Activated CD4-positive, alpha-beta memory T cell treated with anti-CD3 and anti-CD28 coated beads for 36 hours (primary cell): ENCODE measurements around the gene GALNT1. TPM values are rescaled to one million over a fixed set of nuclear protein-coding genes. Genes with fewer than 3 reads are reported as not detected.

Experiments
- CTCF ChIA-PET: fragments of 350-600 bp; sonication (Branson Sonifier 250); formaldehyde crosslinking; loops from one replicate; lab custom pipeline; 2021; ENCODE audit warnings: antibody characterized with exemption, inconsistent platforms; lab: Charles Lee
- POLR2A ChIA-PET: fragments of 350-600 bp; sonication (Branson Sonifier 250); formaldehyde crosslinking; loops from one replicate; lab custom pipeline; 2021; ENCODE audit warnings: antibody characterized with exemption; lab: Charles Lee
- DNase-seq: peaks from one replicate; pipeline ENCODE4 v3.0.0-alpha.2; 2020
- H3K27ac Mint-ChIP-seq: one replicate; pipeline ENCODE4 v1.8.0; 2021; ENCODE audit warnings: mixed read lengths
- H3K27me3 Mint-ChIP-seq: one replicate; pipeline ENCODE4 v1.8.0; 2021; ENCODE audit warnings: mixed read lengths
- H3K36me3 Mint-ChIP-seq: one replicate; pipeline ENCODE4 v1.8.0; 2021; ENCODE audit warnings: mixed read lengths
- H3K4me1 Mint-ChIP-seq: one replicate; pipeline ENCODE4 v1.8.0; 2021; ENCODE audit warnings: low read depth, mixed read lengths
- H3K4me3 Mint-ChIP-seq: one replicate; pipeline ENCODE4 v1.8.0; 2021; ENCODE audit warnings: mild to moderate bottlenecking, mixed read lengths
- H3K9me3 Mint-ChIP-seq: one replicate; pipeline ENCODE4 v1.8.0; 2021; ENCODE audit warnings: mixed read lengths
- intact Hi-C: fragments of 100-400 bp; cut with micrococcal nuclease; formaldehyde crosslinking; loops from one replicate; pipeline ENCODE4 v1.15.1; 2023
- total RNA-seq, 2 experiments: library from RNA; stranded (reverse); gene quantifications; one replicate each; pipeline ENCODE4 v1.2.3, GENCODE V29; 2021

The GALNT1 gene
- total RNA-seq, 2 experiments from 2014 or later, result 37.2 to 38.2 TPM

GRCh38 chr18:35619464-35619863, 37.9 kb downstream of the GALNT1 start:
- CTCF ChIA-PET, result interaction anchor here (0.5 kb wide), 1 partner anchor 139 kb away, joined by 3 read pairs; no protein-coding TSS in a partner anchor
- H3K4me1 Mint-ChIP-seq, result peaks cover 23% of the 10 kb centered on the region
- no peaks in the 10 kb centered on the region for H3K27me3 Mint-ChIP-seq
- no peak for DNase-seq
- H3K27ac Mint-ChIP-seq, result no peak overlapping the region
- intact Hi-C loops, result loop anchor here (10.0 kb wide), 1 partner anchor 575 kb away; the partner anchor contains the start of gene MAPRE2
- H3K9me3 Mint-ChIP-seq, result no peaks in the 10 kb centered on the region
- no peak overlapping the region for H3K4me3 Mint-ChIP-seq
- no peaks in the 10 kb centered on the region for H3K36me3 Mint-ChIP-seq
- POLR2A ChIA-PET, result no interaction called here

- Mint-ChIP-seq H3K4me1 (peaks cover 23% of the 10 kb centered on the region), H3K4me3 (no peak overlapping the region), H3K27ac (no peak overlapping the region), H3K27me3 (no peaks in the 10 kb centered on the region), H3K36me3 (no peaks in the 10 kb centered on the region), H3K9me3 (no peaks in the 10 kb centered on the region)
- intact Hi-C loops, result loop anchor here (10.0 kb wide), 1 partner anchor 575 kb away; the partner anchor contains the start of gene MAPRE2
- ChIA-PET CTCF (no interaction called here), POLR2A (no interaction called here)
- DNase-seq, result no peak
These were observed 38.4 kb downstream of the GALNT1 start for GRCh38 chr18:35619941-35620340.

- CTCF ChIA-PET, result no interaction called here
- Mint-ChIP-seq H3K4me3 (no peak overlapping the region), H3K27ac (no peak overlapping the region), H3K4me1 (peaks cover 19% of the 10 kb centered on the region), H3K27me3 (no peaks in the 10 kb centered on the region), H3K9me3 (no peaks in the 10 kb centered on the region), H3K36me3 (no peaks in the 10 kb centered on the region)
- POLR2A ChIA-PET, result no interaction called here
- intact Hi-C loops, result no loop called here
- no peak for DNase-seq
These were observed 39.2 kb downstream of the GALNT1 start for GRCh38 chr18:35620765-35621164.

GRCh38 chr18:35623255-35623654, 41.7 kb downstream of the GALNT1 start:
- H3K4me3 Mint-ChIP-seq, result no peak overlapping the region
- no peak overlapping the region for H3K27ac Mint-ChIP-seq
- intact Hi-C loops, result no loop called here
- H3K27me3 Mint-ChIP-seq, result no peaks in the 10 kb centered on the region
- no peak for DNase-seq
- CTCF ChIA-PET, result no interaction called here
- H3K9me3 Mint-ChIP-seq, result peaks cover 2% of the 10 kb centered on the region
- H3K36me3 Mint-ChIP-seq, result peaks cover 7% of the 10 kb centered on the region
- POLR2A ChIA-PET, result no interaction called here
- peaks cover 19% of the 10 kb centered on the region for H3K4me1 Mint-ChIP-seq

- no peaks in the 10 kb centered on the region for H3K27me3 Mint-ChIP-seq
- H3K9me3 Mint-ChIP-seq, result peaks cover 2% of the 10 kb centered on the region
- DNase-seq, result no peak
- ChIA-PET CTCF (no interaction called here), POLR2A (no interaction called here)
- intact Hi-C loops, result no loop called here
- H3K36me3 Mint-ChIP-seq, result peaks cover 13% of the 10 kb centered on the region
- no peak overlapping the region for H3K4me3 Mint-ChIP-seq
- H3K27ac Mint-ChIP-seq, result peak overlapping the region; percentile 40
- peaks cover 19% of the 10 kb centered on the region for H3K4me1 Mint-ChIP-seq
These were observed 42.6 kb downstream of the GALNT1 start for GRCh38 chr18:35624146-35624545.

- CTCF ChIA-PET, result no interaction called here
- POLR2A ChIA-PET, result no interaction called here
- peaks cover 19% of the 10 kb centered on the region for H3K4me1 Mint-ChIP-seq
- intact Hi-C loops, result no loop called here
- H3K9me3 Mint-ChIP-seq, result peaks cover 2% of the 10 kb centered on the region
- no peak overlapping the region for H3K4me3 Mint-ChIP-seq
- no peak for DNase-seq
- no peak overlapping the region for H3K27ac Mint-ChIP-seq
- peaks cover 14% of the 10 kb centered on the region for H3K36me3 Mint-ChIP-seq
- no peaks in the 10 kb centered on the region for H3K27me3 Mint-ChIP-seq
These were observed 43.7 kb downstream of the GALNT1 start for GRCh38 chr18:35625232-35625631.

- DNase-seq, result no peak
- Mint-ChIP-seq H3K27ac (no peak overlapping the region), H3K4me1 (no peaks in the 10 kb centered on the region), H3K4me3 (no peak overlapping the region), H3K9me3 (peaks cover 5% of the 10 kb centered on the region), H3K36me3 (peaks cover 17% of the 10 kb centered on the region), H3K27me3 (no peaks in the 10 kb centered on the region)
- CTCF ChIA-PET, result no interaction called here
- POLR2A ChIA-PET, result no interaction called here
- intact Hi-C loops, result no loop called here
These were observed 52.2 kb downstream of the GALNT1 start for GRCh38 chr18:35633761-35634160.

- H3K27ac Mint-ChIP-seq, result no peak overlapping the region
- ChIA-PET CTCF (no interaction called here), POLR2A (no interaction called here)
- intact Hi-C loops, result no loop called here
- H3K27me3 Mint-ChIP-seq, result no peaks in the 10 kb centered on the region
- no peak for DNase-seq
- no peak overlapping the region for H3K4me3 Mint-ChIP-seq
- H3K4me1 Mint-ChIP-seq, result no peaks in the 10 kb centered on the region
- peaks cover 18% of the 10 kb centered on the region for H3K36me3 Mint-ChIP-seq
- H3K9me3 Mint-ChIP-seq, result peaks cover 5% of the 10 kb centered on the region
These were observed 52.8 kb downstream of the GALNT1 start for GRCh38 chr18:35634323-35634722.

- POLR2A ChIA-PET, result no interaction called here
- Mint-ChIP-seq H3K27ac (no peak overlapping the region), H3K36me3 (peaks cover 17% of the 10 kb centered on the region), H3K27me3 (no peaks in the 10 kb centered on the region), H3K9me3 (peaks cover 5% of the 10 kb centered on the region), H3K4me1 (no peaks in the 10 kb centered on the region), H3K4me3 (no peak overlapping the region)
- intact Hi-C loops, result no loop called here
- CTCF ChIA-PET, result no interaction called here
- no peak for DNase-seq
These were observed 53.6 kb downstream of the GALNT1 start for GRCh38 chr18:35635170-35635569.

- POLR2A ChIA-PET, result no interaction called here
- no peak for DNase-seq
- no peak overlapping the region for H3K4me3 Mint-ChIP-seq
- CTCF ChIA-PET, result no interaction called here
- no peak overlapping the region for H3K27ac Mint-ChIP-seq
- H3K27me3 Mint-ChIP-seq, result no peaks in the 10 kb centered on the region
- no peaks in the 10 kb centered on the region for H3K4me1 Mint-ChIP-seq
- H3K9me3 Mint-ChIP-seq, result peaks cover 7% of the 10 kb centered on the region
- intact Hi-C loops, result no loop called here
- H3K36me3 Mint-ChIP-seq, result peaks cover 16% of the 10 kb centered on the region
These were observed 55.7 kb downstream of the GALNT1 start for GRCh38 chr18:35637227-35637626.

- ChIA-PET CTCF (no interaction called here), POLR2A (no interaction called here)
- H3K4me1 Mint-ChIP-seq, result no peaks in the 10 kb centered on the region
- H3K27me3 Mint-ChIP-seq, result no peaks in the 10 kb centered on the region
- no peak overlapping the region for H3K27ac Mint-ChIP-seq
- peaks cover 18% of the 10 kb centered on the region for H3K36me3 Mint-ChIP-seq
- intact Hi-C loops, result no loop called here
- H3K9me3 Mint-ChIP-seq, result peaks cover 8% of the 10 kb centered on the region
- DNase-seq, result no peak
- no peak overlapping the region for H3K4me3 Mint-ChIP-seq
These were observed 57.8 kb downstream of the GALNT1 start for GRCh38 chr18:35639296-35639695.

GRCh38 chr18:35641467-35641866, 59.9 kb downstream of the GALNT1 start:
- Mint-ChIP-seq H3K36me3 (peaks cover 17% of the 10 kb centered on the region), H3K27me3 (no peaks in the 10 kb centered on the region), H3K9me3 (peaks cover 8% of the 10 kb centered on the region), H3K27ac (no peak overlapping the region), H3K4me1 (no peaks in the 10 kb centered on the region), H3K4me3 (no peak overlapping the region)
- intact Hi-C loops, result no loop called here
- DNase-seq, result no peak
- ChIA-PET POLR2A (no interaction called here), CTCF (no interaction called here)

GRCh38 chr18:35641916-35642315, 60.4 kb downstream of the GALNT1 start:
- Mint-ChIP-seq H3K27me3 (no peaks in the 10 kb centered on the region), H3K27ac (no peak overlapping the region), H3K36me3 (peaks cover 19% of the 10 kb centered on the region), H3K9me3 (peaks cover 7% of the 10 kb centered on the region), H3K4me1 (peaks cover 3% of the 10 kb centered on the region), H3K4me3 (no peak overlapping the region)
- DNase-seq, result no peak
- ChIA-PET POLR2A (no interaction called here), CTCF (no interaction called here)
- intact Hi-C loops, result no loop called here
